GM21619 (cell line): Measurements from ENCODE around the gene NPR2.

Source experiments
- ATAC-seq: cut with Tn5 transposase; IDR thresholded peaks from one replicate; pipeline ENCODE4 v1.9.1; 2021; ENCODE audit not compliant: unreplicated experiment

The NPR2 gene

DNA sequence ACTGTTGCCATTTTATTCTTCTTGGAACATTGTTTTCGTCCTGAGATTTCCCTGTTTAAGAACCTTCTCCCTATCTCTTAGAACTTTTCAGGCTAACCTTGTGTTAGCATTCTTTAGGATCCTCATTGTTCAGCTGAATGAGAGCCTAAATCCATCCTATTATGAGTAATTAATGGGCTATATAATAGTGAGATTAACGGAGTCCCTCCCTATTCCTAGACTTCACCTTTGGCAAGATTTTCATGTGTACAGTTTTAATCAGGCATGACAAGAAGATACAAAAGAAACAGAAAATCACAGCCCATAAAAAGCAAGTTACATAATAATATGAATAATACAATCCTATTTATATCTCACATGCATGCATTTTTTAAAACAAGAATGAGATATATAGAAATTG lies 28.2 kb upstream of the NPR2 start:
- no peak for ATAC-seq

DNA sequence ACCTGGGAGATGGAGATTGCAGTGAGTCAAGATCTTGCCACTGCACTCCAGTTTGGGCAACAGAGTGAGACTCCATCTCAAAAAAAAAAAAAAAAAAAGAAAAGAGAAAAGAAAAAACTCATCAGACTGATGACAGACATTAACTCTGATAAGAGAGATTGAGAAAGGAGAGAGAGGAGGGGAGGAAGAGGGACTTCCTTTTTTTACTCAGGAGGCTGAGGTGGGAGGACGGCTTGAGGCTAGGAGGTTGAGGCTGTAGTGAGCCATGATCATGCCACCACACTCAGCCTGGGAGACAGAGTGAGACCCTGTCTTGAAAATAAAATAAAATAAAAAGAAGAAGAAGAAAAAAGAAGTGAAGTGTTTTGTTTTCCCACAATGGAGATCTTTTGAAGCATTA lies 27.6 kb upstream of the NPR2 start:
- ATAC-seq = no peak

GRCh38 chr9:35766997-35767396 lies 24.4 kb upstream of the NPR2 start:
- ATAC-seq = no peak

- no peak for ATAC-seq
These were observed 23.9 kb upstream of the NPR2 start for GRCh38 chr9:35767458-35767857.

GRCh38 chr9:35769763-35770162 lies 21.6 kb upstream of the NPR2 start:
- ATAC-seq = no peak

- ATAC-seq = no peak
These were observed 20.3 kb upstream of the NPR2 start for GRCh38 chr9:35771075-35771433.

DNA sequence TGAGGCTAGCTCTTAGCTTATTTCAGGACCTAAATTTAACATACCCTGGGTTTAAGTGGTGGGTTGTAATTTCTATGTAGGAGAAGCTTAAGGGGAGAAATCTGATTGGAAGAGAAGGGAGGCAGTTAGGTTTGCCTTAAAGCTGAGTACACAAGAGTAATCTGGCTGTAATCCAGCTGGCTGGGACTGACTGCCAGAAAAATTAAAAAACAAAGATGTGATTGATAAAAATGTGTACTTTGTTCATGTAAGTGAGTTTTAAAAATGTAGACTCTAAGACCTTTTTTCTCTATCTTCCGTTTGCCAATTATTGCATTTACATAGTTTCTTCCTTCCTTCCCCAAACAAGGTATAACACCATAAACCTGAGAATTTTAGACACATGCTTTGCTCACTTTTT lies 19.9 kb upstream of the NPR2 start:
- no peak for ATAC-seq

DNA sequence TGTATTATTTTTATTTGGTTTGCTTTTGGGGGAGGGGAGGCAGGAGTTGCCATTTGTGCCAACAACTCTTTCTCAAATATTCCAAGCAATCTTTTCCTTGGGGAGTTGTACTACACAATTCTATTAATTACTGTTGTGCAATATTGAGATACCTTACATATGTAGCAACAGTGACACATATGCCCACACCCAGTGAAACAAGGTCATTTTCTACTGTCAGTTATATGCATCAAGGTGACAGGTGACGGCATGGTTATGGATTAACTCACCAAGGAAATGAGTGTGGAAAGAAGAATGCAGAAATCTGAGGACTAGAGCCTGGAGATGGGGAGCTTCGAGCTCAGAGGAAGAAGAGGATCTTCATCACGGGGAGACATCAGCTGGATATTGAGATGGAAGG lies 19.4 kb upstream of the NPR2 start:
- no peak for ATAC-seq

DNA sequence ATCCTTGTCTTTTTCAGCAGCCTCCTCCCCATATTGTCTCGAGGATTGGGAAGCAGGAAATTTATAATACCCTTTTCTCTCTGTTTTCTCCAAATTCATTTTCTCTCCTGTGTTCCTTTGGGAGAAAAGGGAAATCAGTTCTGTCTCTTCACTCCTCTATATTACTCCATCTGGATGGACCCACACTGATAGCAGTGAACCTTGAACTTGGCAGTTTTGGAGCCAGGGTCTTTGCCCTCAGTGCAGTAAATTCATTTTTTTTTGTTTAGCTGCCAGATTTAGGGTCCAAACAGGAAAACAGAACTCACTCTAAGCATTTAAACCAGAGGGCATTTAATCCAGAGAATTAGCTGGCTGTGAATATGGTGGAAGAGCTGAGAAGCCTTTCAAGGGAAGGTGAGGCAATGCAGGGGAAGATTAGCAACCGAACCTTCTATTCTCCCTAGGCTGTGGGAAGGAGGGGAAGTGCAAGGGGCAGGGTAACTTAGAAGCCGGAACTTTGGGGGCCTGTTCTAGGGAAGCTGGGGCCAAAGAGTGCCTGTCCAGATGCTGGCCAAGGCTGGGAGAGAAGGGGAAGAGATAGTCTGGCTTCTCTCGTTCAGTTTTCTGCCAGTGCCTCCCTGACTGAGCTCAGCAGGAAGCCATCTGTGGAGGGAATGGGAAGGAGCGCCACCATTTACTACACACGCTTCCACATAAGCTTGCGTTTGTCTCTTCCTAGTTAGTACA lies 16.3 kb upstream of the NPR2 start:
- no peak for ATAC-seq

GRCh38 chr9:35776018-35776417 lies 15.4 kb upstream of the NPR2 start:
- ATAC-seq = no peak

DNA sequence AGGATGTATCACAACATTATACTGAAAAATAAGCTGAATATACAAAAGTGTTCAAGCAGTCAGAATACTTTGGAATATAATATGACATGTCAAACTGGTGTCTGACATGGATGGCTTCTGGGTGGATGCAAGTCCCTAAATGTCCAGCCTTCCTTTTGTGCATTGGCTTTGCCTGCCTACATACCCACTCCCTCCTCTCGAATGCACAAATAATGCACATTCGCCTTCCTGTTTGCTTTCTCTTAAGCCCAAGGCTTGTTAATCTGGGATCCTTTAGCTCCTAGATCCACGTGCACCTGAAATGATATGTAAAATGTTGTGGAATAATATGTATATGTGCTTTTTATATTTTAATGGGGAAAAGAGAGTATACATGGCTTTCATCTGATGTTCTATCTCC lies 12.9 kb upstream of the NPR2 start:
- ATAC-seq = no peak

DNA sequence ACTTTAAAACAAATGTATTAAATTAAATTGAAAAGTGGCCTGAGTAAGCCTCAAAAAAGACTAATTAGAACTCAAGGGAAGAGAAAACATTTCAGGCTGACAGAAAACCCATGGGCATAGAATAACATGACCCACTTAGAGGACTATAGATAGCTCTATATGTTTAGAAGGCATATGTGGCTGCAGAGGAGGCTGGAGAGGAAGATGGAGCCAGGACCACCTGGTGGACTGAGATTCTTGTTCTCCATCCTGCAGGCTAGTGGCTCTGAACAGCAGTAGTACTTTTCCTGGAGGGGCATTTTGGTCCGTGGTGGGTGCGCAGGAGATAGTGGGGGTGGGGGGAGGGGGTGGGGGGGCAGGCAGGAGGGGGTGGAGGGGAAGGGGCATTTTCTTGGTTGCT lies 10.3 kb upstream of the NPR2 start:
- ATAC-seq = no peak

DNA sequence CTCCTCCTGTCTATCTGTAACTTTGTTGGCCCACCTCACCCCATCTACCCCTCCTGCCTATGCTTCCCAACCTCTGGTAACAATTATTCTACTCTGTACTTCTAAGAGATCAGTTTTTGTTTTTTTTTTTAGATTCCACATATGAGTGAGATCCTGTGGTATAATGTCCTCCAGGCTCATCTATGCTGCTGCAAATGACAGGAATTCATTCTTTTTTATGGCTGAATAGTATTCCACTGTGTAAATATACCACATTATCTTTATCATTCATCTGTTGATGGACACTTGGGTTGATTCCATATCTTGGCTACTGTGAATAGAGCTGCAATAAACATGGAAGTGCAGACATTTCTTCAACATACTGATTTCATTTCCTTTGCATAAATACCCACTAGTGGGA lies 8.0 kb upstream of the NPR2 start:
- no peak for ATAC-seq

GRCh38 chr9:35789541-35789940 lies 1.9 kb upstream of the NPR2 start:
- ATAC-seq = no peak

DNA sequence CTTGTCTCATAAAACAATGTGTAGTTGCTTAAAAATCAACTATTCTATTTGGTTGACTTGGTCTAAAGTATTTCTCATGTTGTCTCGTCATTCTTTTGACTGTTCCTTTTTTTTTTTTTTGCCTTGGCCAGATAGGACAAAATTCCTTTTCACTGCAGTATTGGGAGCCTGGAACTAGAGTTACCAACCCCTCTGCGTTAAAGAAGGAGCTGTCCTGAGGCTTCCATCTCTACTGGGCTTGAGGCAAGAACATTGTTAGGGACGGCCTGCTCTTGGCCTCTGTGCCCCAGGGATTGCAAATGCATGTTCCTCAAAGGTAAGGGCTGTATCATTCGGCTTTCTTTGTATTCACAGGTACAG lies 1.4 kb upstream of the NPR2 start:
- no peak for ATAC-seq

GRCh38 chr9:35790385-35791296 lies 750 bp upstream of the NPR2 start:
- no peak for ATAC-seq

GRCh38 chr9:35792024-35792813 lies 828 bp downstream of the NPR2 start:
- no peak for ATAC-seq

- ATAC-seq = no peak
These were observed 1.4 kb downstream of the NPR2 start for GRCh38 chr9:35792826-35793225.

DNA sequence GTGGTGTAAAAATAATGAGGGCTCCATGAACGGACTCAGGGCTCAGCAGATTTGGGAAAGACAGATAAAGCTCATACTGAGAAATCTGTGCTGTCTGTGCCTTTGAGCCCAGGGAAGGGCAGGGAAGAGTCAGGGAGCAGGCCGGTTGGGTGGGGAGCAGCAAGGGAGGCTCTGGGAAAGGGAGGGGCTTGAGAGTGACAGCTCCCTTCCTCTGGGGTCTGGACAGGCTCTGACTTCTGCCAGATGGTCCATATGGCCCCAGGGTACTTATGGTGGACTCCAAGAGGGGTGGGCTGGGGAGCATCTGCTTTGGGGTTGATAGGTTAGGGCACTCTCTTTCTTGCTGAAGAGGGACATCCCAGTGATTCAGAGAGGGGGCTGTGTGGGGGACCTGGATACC lies 2.1 kb downstream of the NPR2 start:
- ATAC-seq = no peak

DNA sequence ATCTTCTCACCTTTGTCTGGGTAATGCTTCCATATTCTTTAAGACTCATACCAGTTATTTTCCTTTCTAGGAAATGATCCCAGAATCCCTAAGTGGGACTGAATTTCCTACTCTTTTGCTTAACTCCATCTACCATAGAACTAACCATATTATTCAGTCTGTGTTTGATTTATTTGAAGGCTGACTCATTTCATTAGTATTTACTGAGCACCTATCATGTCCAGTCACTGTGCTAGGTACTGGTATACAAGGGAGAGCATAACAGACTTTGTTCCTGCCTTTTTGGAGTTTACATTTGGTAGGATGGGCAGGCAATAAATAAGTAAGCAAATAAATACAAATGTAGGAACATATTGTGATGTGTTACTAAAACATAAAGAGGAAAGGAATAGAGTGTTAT lies 4.3 kb downstream of the NPR2 start:
- ATAC-seq = no peak

- no peak for ATAC-seq
These were observed 6.1 kb downstream of the NPR2 start for GRCh38 chr9:35797311-35798109.
